Measurements from ENCODE around the gene MT1A. TPM values are rescaled to one million over a fixed set of nuclear protein-coding genes. Genes with fewer than 3 reads are reported as not detected.

The MT1A gene
- total RNA-seq, 1 donor from 2014 or later: not detected

DNA sequence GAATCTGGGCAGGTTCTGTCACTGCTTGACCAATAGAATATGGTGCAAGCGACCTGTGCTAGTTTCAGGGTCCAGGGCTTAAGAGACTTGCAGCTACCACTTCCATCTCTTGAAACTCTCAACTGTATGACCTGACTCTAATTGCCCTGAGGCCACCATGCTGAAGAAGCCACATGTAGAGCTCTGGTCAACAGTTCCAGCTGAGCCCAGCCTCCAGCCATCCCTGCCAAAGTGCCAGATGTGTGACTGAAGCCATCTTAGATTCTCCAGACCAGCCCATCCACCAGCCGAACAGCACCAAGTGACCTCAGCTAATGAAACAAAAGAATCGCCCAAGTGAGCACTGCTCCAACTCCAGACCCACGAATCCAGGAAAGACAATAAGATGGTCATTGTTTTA lies 33.5 kb upstream of the MT1A start:
- DNase-seq (ENCODE audit: extremely low spot score, unreplicated experiment): no peak
- TF ChIP-seq, protein P1, sequence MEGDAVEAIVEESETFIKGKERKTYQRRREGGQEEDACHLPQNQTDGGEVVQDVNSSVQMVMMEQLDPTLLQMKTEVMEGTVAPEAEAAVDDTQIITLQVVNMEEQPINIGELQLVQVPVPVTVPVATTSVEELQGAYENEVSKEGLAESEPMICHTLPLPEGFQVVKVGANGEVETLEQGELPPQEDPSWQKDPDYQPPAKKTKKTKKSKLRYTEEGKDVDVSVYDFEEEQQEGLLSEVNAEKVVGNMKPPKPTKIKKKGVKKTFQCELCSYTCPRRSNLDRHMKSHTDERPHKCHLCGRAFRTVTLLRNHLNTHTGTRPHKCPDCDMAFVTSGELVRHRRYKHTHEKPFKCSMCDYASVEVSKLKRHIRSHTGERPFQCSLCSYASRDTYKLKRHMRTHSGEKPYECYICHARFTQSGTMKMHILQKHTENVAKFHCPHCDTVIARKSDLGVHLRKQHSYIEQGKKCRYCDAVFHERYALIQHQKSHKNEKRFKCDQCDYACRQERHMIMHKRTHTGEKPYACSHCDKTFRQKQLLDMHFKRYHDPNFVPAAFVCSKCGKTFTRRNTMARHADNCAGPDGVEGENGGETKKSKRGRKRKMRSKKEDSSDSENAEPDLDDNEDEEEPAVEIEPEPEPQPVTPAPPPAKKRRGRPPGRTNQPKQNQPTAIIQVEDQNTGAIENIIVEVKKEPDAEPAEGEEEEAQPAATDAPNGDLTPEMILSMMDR (IDR thresholded peaks at IDR 0.05): no peak
- peaks cover 32% of the 10 kb centered on the region for H3K4me1 Mint-ChIP-seq (ENCODE audit: unreplicated experiment)
- no peak overlapping the region for H3K4me3 Mint-ChIP-seq (ENCODE audit: unreplicated experiment)
- no peaks in the 10 kb centered on the region for H3K36me3 Mint-ChIP-seq (ENCODE audit: unreplicated experiment)
- no peaks in the 10 kb centered on the region for H3K27me3 Mint-ChIP-seq (ENCODE audit: unreplicated experiment)
- H3K27ac Mint-ChIP-seq (ENCODE audit: unreplicated experiment): peak overlapping the region; percentile 50
- no peaks in the 10 kb centered on the region for H3K9me3 Mint-ChIP-seq (ENCODE audit: unreplicated experiment)

DNA sequence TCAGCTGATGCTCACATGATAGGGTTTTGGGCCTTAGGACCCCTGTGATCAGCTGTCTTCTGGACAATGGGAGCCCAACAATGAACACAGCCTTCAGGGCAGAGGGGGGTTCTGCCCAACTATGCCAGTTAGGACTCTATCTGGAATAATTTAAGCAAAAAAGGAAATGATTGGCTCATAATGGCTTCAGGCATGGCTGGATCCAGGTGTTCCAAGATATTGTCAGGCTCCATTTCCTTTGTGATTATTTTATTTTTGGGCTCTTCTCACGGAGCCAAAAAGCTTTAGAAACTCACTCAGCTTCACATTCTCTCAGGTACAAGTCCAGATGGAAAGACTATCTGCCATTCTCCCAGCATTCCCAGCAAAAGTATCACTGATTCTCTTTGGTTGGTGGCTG lies 33.0 kb upstream of the MT1A start:
- Mint-ChIP-seq H3K27me3 (ENCODE audit: unreplicated experiment) (no peaks in the 10 kb centered on the region), H3K4me1 (ENCODE audit: unreplicated experiment) (peaks cover 37% of the 10 kb centered on the region), H3K36me3 (ENCODE audit: unreplicated experiment) (no peaks in the 10 kb centered on the region), H3K27ac (ENCODE audit: unreplicated experiment) (peak overlapping the region; percentile 99), H3K4me3 (ENCODE audit: unreplicated experiment) (no peak overlapping the region), H3K9me3 (ENCODE audit: unreplicated experiment) (no peaks in the 10 kb centered on the region)
- TF ChIP-seq, protein P1 (IDR thresholded peaks at IDR 0.05): no peak
- DNase-seq (ENCODE audit: extremely low spot score, unreplicated experiment): no peak

DNA sequence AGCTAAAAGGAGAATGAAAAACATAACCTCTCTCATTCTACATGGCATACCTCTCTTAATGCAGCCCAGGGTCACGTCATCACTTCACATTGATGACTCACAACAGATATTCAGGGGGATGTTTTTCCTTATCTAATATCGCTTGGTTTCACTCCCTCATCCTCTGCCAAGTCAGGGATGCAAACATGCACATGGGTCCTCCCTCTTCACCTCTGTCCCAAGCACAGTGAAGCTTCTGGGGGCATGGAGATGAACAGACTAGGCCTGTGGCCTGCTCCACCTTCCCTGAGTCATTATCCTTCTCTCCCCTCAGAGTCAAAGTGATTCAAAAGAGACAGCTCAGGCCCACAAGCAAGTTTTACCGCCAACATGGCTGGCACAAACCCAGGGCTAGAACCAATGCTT lies 32.4 kb upstream of the MT1A start:
- H3K36me3 Mint-ChIP-seq (ENCODE audit: unreplicated experiment): no peaks in the 10 kb centered on the region
- H3K9me3 Mint-ChIP-seq (ENCODE audit: unreplicated experiment): no peaks in the 10 kb centered on the region
- H3K4me1 Mint-ChIP-seq (ENCODE audit: unreplicated experiment): peaks cover 42% of the 10 kb centered on the region
- TF ChIP-seq, protein P1 (IDR thresholded peaks at IDR 0.05): no peak
- DNase-seq (ENCODE audit: extremely low spot score, unreplicated experiment): no peak
- H3K4me3 Mint-ChIP-seq (ENCODE audit: unreplicated experiment): no peak overlapping the region
- no peaks in the 10 kb centered on the region for H3K27me3 Mint-ChIP-seq (ENCODE audit: unreplicated experiment)
- H3K27ac Mint-ChIP-seq (ENCODE audit: unreplicated experiment): peak overlapping the region; percentile 99

DNA sequence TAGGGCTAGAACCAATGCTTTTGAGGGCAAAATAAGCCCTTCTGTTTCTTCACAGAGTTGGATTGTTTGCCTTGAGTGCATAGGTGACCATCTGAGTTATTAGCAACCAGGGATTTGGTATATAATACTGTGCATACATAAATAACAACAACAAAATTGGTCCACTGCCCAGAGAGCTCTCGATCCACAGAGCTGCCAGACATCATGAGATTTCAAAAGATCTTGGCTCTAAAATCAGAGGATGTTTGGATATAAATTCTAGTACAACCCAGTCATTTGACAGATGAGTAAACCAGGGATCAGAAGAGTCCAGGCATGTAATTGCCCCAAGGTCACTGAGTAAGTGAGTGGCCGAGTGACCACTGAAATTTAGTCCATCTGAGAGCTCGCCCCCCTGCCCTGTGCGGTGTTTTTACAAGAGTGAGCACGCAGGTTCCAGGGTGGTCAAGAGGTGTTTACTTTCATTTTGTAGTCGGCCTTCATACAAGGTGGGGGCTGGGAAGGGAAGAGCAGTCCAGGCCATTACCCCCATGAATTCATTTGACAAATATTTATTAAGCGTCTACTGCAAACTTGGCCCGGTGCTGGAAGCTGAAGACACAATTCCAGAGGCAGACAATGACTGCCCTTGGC lies 31.9 kb upstream of the MT1A start:
- peaks cover 47% of the 10 kb centered on the region for H3K4me1 Mint-ChIP-seq (ENCODE audit: unreplicated experiment)
- H3K9me3 Mint-ChIP-seq (ENCODE audit: unreplicated experiment): no peaks in the 10 kb centered on the region
- no peak for DNase-seq (ENCODE audit: extremely low spot score, unreplicated experiment)
- no peaks in the 10 kb centered on the region for H3K36me3 Mint-ChIP-seq (ENCODE audit: unreplicated experiment)
- peak overlapping the region; percentile 55 for H3K4me3 Mint-ChIP-seq (ENCODE audit: unreplicated experiment)
- peak overlapping the region; percentile 99 for H3K27ac Mint-ChIP-seq (ENCODE audit: unreplicated experiment)
- H3K27me3 Mint-ChIP-seq (ENCODE audit: unreplicated experiment): no peaks in the 10 kb centered on the region
- TF ChIP-seq, protein P1 (IDR thresholded peaks at IDR 0.05): no peak

DNA sequence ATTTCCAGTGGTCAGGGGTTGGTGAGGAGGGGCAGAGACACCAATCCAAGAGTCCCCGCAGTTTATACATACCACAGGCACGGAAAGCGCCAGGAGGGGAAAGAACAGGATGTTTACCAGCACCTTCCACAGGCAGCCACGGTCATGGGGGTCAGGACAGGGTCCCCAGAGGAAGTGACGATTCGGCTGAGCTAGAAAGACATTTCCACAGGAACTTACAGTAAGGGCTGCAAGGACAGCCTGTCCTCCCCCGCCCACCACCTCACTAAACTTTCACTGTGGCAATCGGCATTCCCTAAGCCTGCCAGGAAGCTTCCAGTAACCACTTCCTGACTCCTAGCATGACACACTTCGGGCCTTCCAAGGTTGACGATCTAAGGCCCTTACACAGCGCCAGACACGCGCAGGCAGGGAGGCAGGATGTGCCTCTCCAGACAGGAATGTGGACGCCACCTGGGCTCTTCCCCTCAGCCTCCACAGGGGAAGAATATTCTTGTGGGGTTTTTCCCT lies 31.3 kb upstream of the MT1A start:
- no peaks in the 10 kb centered on the region for H3K27me3 Mint-ChIP-seq (ENCODE audit: unreplicated experiment)
- no peaks in the 10 kb centered on the region for H3K36me3 Mint-ChIP-seq (ENCODE audit: unreplicated experiment)
- DNase-seq (ENCODE audit: extremely low spot score, unreplicated experiment): peak; percentile 88
- H3K4me1 Mint-ChIP-seq (ENCODE audit: unreplicated experiment): peaks cover 47% of the 10 kb centered on the region
- H3K4me3 Mint-ChIP-seq (ENCODE audit: unreplicated experiment): peak overlapping the region; percentile 55
- TF ChIP-seq, protein P1 (IDR thresholded peaks at IDR 0.05): no peak
- no peaks in the 10 kb centered on the region for H3K9me3 Mint-ChIP-seq (ENCODE audit: unreplicated experiment)
- peak overlapping the region; percentile 99 for H3K27ac Mint-ChIP-seq (ENCODE audit: unreplicated experiment)

All from osteocyte (in vitro differentiated cells).